Testis (tissue), 2 donors: ENCODE measurements around the gene TNRC6C.

Source experiments
- POLR2A ChIP-seq: fragments of 450-650 bp; IDR thresholded peaks from one replicate; pipeline ENCODE4 v1.6.1; 2017; ENCODE audit warnings: antibody characterized with exemption, mild to moderate bottlenecking, moderate library complexity
- TF ChIP-seq, protein P1 (sequence below), 3 experiments: fragments of 450-650 bp in 2 of 3; fragments of 200-600 bp in 1 of 3; sonication (generic) in 1 of 3; IDR thresholded peaks; one replicate each; pipeline ENCODE4 v1.5.1; 2016 to 2019; ENCODE audit warnings: antibody characterized with exemption in 3 of 3, mild to moderate bottlenecking in 2 of 3, moderate library complexity in 1 of 3

DNA sequence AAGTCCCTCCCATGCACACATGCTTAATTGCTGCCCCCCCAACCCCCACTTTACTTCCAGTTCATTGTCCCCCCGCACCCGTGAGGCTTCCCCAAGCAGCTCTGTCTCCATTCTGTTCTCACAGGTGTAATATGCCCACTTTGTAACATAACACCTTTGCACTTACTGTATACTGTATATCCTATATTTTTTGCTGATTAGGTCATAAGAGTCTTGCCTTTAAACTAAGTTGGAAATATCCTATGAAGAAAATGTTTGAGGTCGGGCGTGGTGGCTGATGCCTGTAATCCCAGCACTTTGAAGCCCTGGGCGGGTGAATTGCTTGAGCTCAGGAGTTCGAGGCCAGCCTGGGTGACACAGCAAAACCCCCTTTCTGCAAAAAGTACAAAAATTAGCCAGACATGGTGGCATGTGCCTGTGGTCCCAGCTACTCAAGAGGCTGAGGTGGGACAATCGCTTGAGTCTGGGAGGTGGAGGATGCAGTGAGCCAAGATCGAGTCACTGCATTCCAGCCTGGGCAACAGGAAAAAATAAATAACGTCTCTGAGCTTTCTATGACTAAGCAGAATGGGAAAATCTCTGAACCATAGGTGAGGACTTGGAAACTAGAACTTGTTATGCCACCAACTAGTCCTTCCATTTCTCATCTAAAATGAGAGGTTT is 76.1 kb downstream of the TNRC6C start:
- TF ChIP-seq, protein P1, sequence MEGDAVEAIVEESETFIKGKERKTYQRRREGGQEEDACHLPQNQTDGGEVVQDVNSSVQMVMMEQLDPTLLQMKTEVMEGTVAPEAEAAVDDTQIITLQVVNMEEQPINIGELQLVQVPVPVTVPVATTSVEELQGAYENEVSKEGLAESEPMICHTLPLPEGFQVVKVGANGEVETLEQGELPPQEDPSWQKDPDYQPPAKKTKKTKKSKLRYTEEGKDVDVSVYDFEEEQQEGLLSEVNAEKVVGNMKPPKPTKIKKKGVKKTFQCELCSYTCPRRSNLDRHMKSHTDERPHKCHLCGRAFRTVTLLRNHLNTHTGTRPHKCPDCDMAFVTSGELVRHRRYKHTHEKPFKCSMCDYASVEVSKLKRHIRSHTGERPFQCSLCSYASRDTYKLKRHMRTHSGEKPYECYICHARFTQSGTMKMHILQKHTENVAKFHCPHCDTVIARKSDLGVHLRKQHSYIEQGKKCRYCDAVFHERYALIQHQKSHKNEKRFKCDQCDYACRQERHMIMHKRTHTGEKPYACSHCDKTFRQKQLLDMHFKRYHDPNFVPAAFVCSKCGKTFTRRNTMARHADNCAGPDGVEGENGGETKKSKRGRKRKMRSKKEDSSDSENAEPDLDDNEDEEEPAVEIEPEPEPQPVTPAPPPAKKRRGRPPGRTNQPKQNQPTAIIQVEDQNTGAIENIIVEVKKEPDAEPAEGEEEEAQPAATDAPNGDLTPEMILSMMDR (IDR thresholded peaks at IDR 0.05), result no peak
- no peak for TF ChIP-seq POLR2A
